ENCODE measurements around the gene SFPQ.

SFPQ gene

GRCh38 chr1:35190784-35191183, 2.2 kb downstream of the SFPQ start:
- Histone ChIP-seq H2BK120ac (ENCODE audit: insufficient read depth, low read length, poor library complexity) (no peak overlapping the region), H3K4me1 (ENCODE audit: control insufficient read depth in 1 of 2, insufficient read depth in 2 of 2, low read length in 2 of 2) (peaks cover 2 to 10% of the 10 kb centered on the region in 2 experiments), H3K36me3 (ENCODE audit: control insufficient read depth in 1 of 2, insufficient read depth in 2 of 2, low read length in 2 of 2) (peaks cover 22 to 47% of the 10 kb centered on the region in 2 experiments), H3K14ac (ENCODE audit: low read length) (no peak overlapping the region), H3K79me2 (ENCODE audit: control insufficient read depth, insufficient read depth, low read length, poor library complexity) (peaks cover 23% of the 10 kb centered on the region), H4K91ac (ENCODE audit: low read depth, low read length) (no peak overlapping the region), H3K9ac (ENCODE audit: low read length) (peak overlapping the region; percentile 20), H2AFZ (ENCODE audit: insufficient read depth, low read length, poor library complexity) (no peak overlapping the region), H3K4me2 (ENCODE audit: low read length) (peak overlapping the region; percentile 59), H3K9me3 (ENCODE audit: insufficient read depth, low read depth, low read length) (peaks cover 6% of the 10 kb centered on the region), H2BK5ac (ENCODE audit: low read depth, low read length, poor library complexity) (no peak overlapping the region), H3K27me3 (ENCODE audit: insufficient read depth, low read length) (no peaks in the 10 kb centered on the region), H2AK5ac (ENCODE audit: low read length) (no peak overlapping the region), H2BK12ac (ENCODE audit: low read length) (no peak overlapping the region), H3K4ac (ENCODE audit: low read depth, low read length) (peak overlapping the region; percentile 80), H3K18ac (ENCODE audit: low read length) (no peak overlapping the region), H4K12ac (ENCODE audit: low read depth, low read length) (no peak overlapping the region), H3K23ac (ENCODE audit: low read length) (no peak overlapping the region), H4K8ac (ENCODE audit: low read depth, low read length) (no peak overlapping the region), H3K79me1 (ENCODE audit: low read length) (peaks cover 9% of the 10 kb centered on the region), H3K4me3 (ENCODE audit: low read depth, low read length) (peak overlapping the region; percentile 31), H3K27ac (ENCODE audit: low read depth, low read length) (no peak overlapping the region)
- WGBS (ENCODE audit: extremely low coverage, insufficient coverage, insufficient read length) = no CpG with 5 or more reads among the region's 6 CpGs
- peak in 1 of 2 donors; percentile 25 for DNase-seq

GRCh38 chr1:35188578-35189392, 4.2 kb downstream of the SFPQ start:
- no peak overlapping the region for H2BK12ac ChIP-seq (ENCODE audit: low read length)
- H3K9me3 ChIP-seq (ENCODE audit: insufficient read depth, low read depth, low read length) = peaks cover 6% of the 10 kb centered on the region
- no peak overlapping the region for H3K4me3 ChIP-seq (ENCODE audit: low read depth, low read length)
- H3K4me1 ChIP-seq (ENCODE audit: control insufficient read depth in 1 of 2, insufficient read depth in 2 of 2, low read length in 2 of 2) = peaks cover 2 to 10% of the 10 kb centered on the region in 2 experiments
- no peak overlapping the region for H2AK5ac ChIP-seq (ENCODE audit: low read length)
- H2AFZ ChIP-seq (ENCODE audit: insufficient read depth, low read length, poor library complexity) = no peak overlapping the region
- peaks cover 24 to 56% of the 10 kb centered on the region in 2 experiments for H3K36me3 ChIP-seq (ENCODE audit: control insufficient read depth in 1 of 2, insufficient read depth in 2 of 2, low read length in 2 of 2)
- no peak overlapping the region for H2BK120ac ChIP-seq (ENCODE audit: insufficient read depth, low read length, poor library complexity)
- no peak overlapping the region for H3K27ac ChIP-seq (ENCODE audit: low read depth, low read length)
- H3K79me2 ChIP-seq (ENCODE audit: control insufficient read depth, insufficient read depth, low read length, poor library complexity) = peaks cover 23% of the 10 kb centered on the region
- H3K27me3 ChIP-seq (ENCODE audit: insufficient read depth, low read length) = no peaks in the 10 kb centered on the region
- H3K4ac ChIP-seq (ENCODE audit: low read depth, low read length) = peak overlapping the region; percentile 71
- no peak for DNase-seq
- no peak overlapping the region for H3K9ac ChIP-seq (ENCODE audit: low read length)
- no peak overlapping the region for H3K14ac ChIP-seq (ENCODE audit: low read length)
- H3K18ac ChIP-seq (ENCODE audit: low read length) = no peak overlapping the region
- no peak overlapping the region for H3K4me2 ChIP-seq (ENCODE audit: low read length)
- H4K91ac ChIP-seq (ENCODE audit: low read depth, low read length) = no peak overlapping the region
- no CpG with 5 or more reads among the region's 20 CpGs for WGBS (ENCODE audit: extremely low coverage, insufficient coverage, insufficient read length)
- no peak overlapping the region for H2BK5ac ChIP-seq (ENCODE audit: low read depth, low read length, poor library complexity)
- H3K79me1 ChIP-seq (ENCODE audit: low read length) = peaks cover 9% of the 10 kb centered on the region
- no peak overlapping the region for H3K23ac ChIP-seq (ENCODE audit: low read length)
- H4K8ac ChIP-seq (ENCODE audit: low read depth, low read length) = no peak overlapping the region
- H4K12ac ChIP-seq (ENCODE audit: low read depth, low read length) = no peak overlapping the region

- peaks cover 2 to 10% of the 10 kb centered on the region in 2 experiments for H3K4me1 ChIP-seq (ENCODE audit: control insufficient read depth in 1 of 2, insufficient read depth in 2 of 2, low read length in 2 of 2)
- H3K27me3 ChIP-seq (ENCODE audit: insufficient read depth, low read length) = no peaks in the 10 kb centered on the region
- peaks cover 28 to 60% of the 10 kb centered on the region in 2 experiments for H3K36me3 ChIP-seq (ENCODE audit: control insufficient read depth in 1 of 2, insufficient read depth in 2 of 2, low read length in 2 of 2)
- WGBS (ENCODE audit: extremely low coverage, insufficient coverage, insufficient read length) = 100% methylated on average over 4 of the region's 7 CpGs
- no peak overlapping the region for H3K9ac ChIP-seq (ENCODE audit: low read length)
- no peak overlapping the region for H2BK12ac ChIP-seq (ENCODE audit: low read length)
- peaks cover 22% of the 10 kb centered on the region for H3K79me2 ChIP-seq (ENCODE audit: control insufficient read depth, insufficient read depth, low read length, poor library complexity)
- H3K79me1 ChIP-seq (ENCODE audit: low read length) = peaks cover 9% of the 10 kb centered on the region
- no peak overlapping the region for H4K12ac ChIP-seq (ENCODE audit: low read depth, low read length)
- no peak overlapping the region for H3K18ac ChIP-seq (ENCODE audit: low read length)
- H2AFZ ChIP-seq (ENCODE audit: insufficient read depth, low read length, poor library complexity) = no peak overlapping the region
- DNase-seq = peak in 1 of 2 donors; percentile 17
- no peak overlapping the region for H2AK5ac ChIP-seq (ENCODE audit: low read length)
- H4K8ac ChIP-seq (ENCODE audit: low read depth, low read length) = no peak overlapping the region
- no peak overlapping the region for H3K27ac ChIP-seq (ENCODE audit: low read depth, low read length)
- H3K4me3 ChIP-seq (ENCODE audit: low read depth, low read length) = no peak overlapping the region
- H3K9me3 ChIP-seq (ENCODE audit: insufficient read depth, low read depth, low read length) = peaks cover 5% of the 10 kb centered on the region
- H3K23ac ChIP-seq (ENCODE audit: low read length) = no peak overlapping the region
- H2BK120ac ChIP-seq (ENCODE audit: insufficient read depth, low read length, poor library complexity) = no peak overlapping the region
- no peak overlapping the region for H4K91ac ChIP-seq (ENCODE audit: low read depth, low read length)
- peak overlapping the region; percentile 88 for H3K4ac ChIP-seq (ENCODE audit: low read depth, low read length)
- no peak overlapping the region for H3K4me2 ChIP-seq (ENCODE audit: low read length)
- no peak overlapping the region for H3K14ac ChIP-seq (ENCODE audit: low read length)
- H2BK5ac ChIP-seq (ENCODE audit: low read depth, low read length, poor library complexity) = no peak overlapping the region
These were observed 5.1 kb downstream of the SFPQ start for GRCh38 chr1:35187816-35188342.

- H3K4me3 ChIP-seq (ENCODE audit: low read depth, low read length) = no peak overlapping the region
- no CpG with 5 or more reads among the region's 4 CpGs for WGBS (ENCODE audit: extremely low coverage, insufficient coverage, insufficient read length)
These were observed 6.7 kb downstream of the SFPQ start for GRCh38 chr1:35186239-35186638.

More at GRCh38 chr1:35186239-35186638, 6.7 kb downstream of the SFPQ start:
- Histone ChIP-seq H2BK12ac (ENCODE audit: low read length) (no peak overlapping the region), H4K8ac (ENCODE audit: low read depth, low read length) (no peak overlapping the region), H3K4ac (ENCODE audit: low read depth, low read length) (no peak overlapping the region), H3K27ac (ENCODE audit: low read depth, low read length) (no peak overlapping the region), H3K27me3 (ENCODE audit: insufficient read depth, low read length) (no peaks in the 10 kb centered on the region), H2AK5ac (ENCODE audit: low read length) (no peak overlapping the region), H3K79me2 (ENCODE audit: control insufficient read depth, insufficient read depth, low read length, poor library complexity) (peaks cover 10% of the 10 kb centered on the region), H3K18ac (ENCODE audit: low read length) (no peak overlapping the region), H3K9ac (ENCODE audit: low read length) (no peak overlapping the region), H4K12ac (ENCODE audit: low read depth, low read length) (no peak overlapping the region), H3K79me1 (ENCODE audit: low read length) (no peaks in the 10 kb centered on the region), H3K36me3 (ENCODE audit: control insufficient read depth in 1 of 2, insufficient read depth in 2 of 2, low read length in 2 of 2) (peaks cover 29 to 61% of the 10 kb centered on the region in 2 experiments), H4K91ac (ENCODE audit: low read depth, low read length) (no peak overlapping the region), H2AFZ (ENCODE audit: insufficient read depth, low read length, poor library complexity) (no peak overlapping the region), H3K9me3 (ENCODE audit: insufficient read depth, low read depth, low read length) (no peaks in the 10 kb centered on the region), H2BK120ac (ENCODE audit: insufficient read depth, low read length, poor library complexity) (no peak overlapping the region), H2BK5ac (ENCODE audit: low read depth, low read length, poor library complexity) (no peak overlapping the region), H3K23ac (ENCODE audit: low read length) (no peak overlapping the region), H3K4me2 (ENCODE audit: low read length) (no peak overlapping the region), H3K14ac (ENCODE audit: low read length) (no peak overlapping the region), H3K4me1 (ENCODE audit: control insufficient read depth in 1 of 2, insufficient read depth in 2 of 2, low read length in 2 of 2) (peaks cover 2 to 10% of the 10 kb centered on the region in 2 experiments)
- DNase-seq = no peak

Measured in trophoblast cell (in vitro differentiated cells and primary cell).